Activated naive CD4-positive, alpha-beta T cell treated with anti-CD3 and anti-CD28 coated beads, Interleukin-2, amount 50 U/mL, for 24 hours (primary cell): ENCODE measurements around the gene GRWD1.

Source experiments
- H3K27ac Mint-ChIP-seq: one replicate; pipeline ENCODE4 v1.8.0; 2021; ENCODE audit warnings: mild to moderate bottlenecking, mixed read lengths
- H3K27me3 Mint-ChIP-seq: one replicate; pipeline ENCODE4 v1.8.0; 2021; ENCODE audit warnings: mixed read lengths
- H3K36me3 Mint-ChIP-seq: one replicate; pipeline ENCODE4 v1.8.0; 2021; ENCODE audit warnings: mixed read lengths
- H3K4me1 Mint-ChIP-seq: one replicate; pipeline ENCODE4 v1.8.0; 2021; ENCODE audit warnings: mixed read lengths
- H3K4me3 Mint-ChIP-seq: one replicate; pipeline ENCODE4 v1.8.0; 2021; ENCODE audit warnings: mild to moderate bottlenecking, mixed read lengths
- H3K9me3 Mint-ChIP-seq: one replicate; pipeline ENCODE4 v1.8.0; 2021; ENCODE audit warnings: mixed read lengths

GRWD1 gene

GRCh38 chr19:48444936-48445200 is 915 bp upstream of the GRWD1 start:
- Mint-ChIP-seq H3K4me3 (peak overlapping the region; percentile 95), H3K4me1 (peaks cover 44% of the 10 kb centered on the region), H3K36me3 (peaks cover 15% of the 10 kb centered on the region), H3K27me3 (peaks cover 11% of the 10 kb centered on the region), H3K27ac (peak overlapping the region; percentile 76), H3K9me3 (no peaks in the 10 kb centered on the region)

GRCh38 chr19:48445256-48445605 is 552 bp upstream of the GRWD1 start:
- peak overlapping the region; percentile 95 for H3K4me3 Mint-ChIP-seq
- peaks cover 15% of the 10 kb centered on the region for H3K36me3 Mint-ChIP-seq
- H3K27ac Mint-ChIP-seq = peak overlapping the region; percentile 89
- no peaks in the 10 kb centered on the region for H3K9me3 Mint-ChIP-seq
- H3K27me3 Mint-ChIP-seq = peaks cover 11% of the 10 kb centered on the region
- peaks cover 44% of the 10 kb centered on the region for H3K4me1 Mint-ChIP-seq

- Mint-ChIP-seq H3K36me3 (peaks cover 17% of the 10 kb centered on the region), H3K27ac (no peak overlapping the region), H3K4me3 (peak overlapping the region; percentile 95), H3K4me1 (peaks cover 41% of the 10 kb centered on the region), H3K9me3 (no peaks in the 10 kb centered on the region), H3K27me3 (peaks cover 8% of the 10 kb centered on the region)
Measured at GRCh38 chr19:48446579-48446978, 796 bp downstream of the GRWD1 start.

GRCh38 chr19:48448563-48448962 is 2.8 kb downstream of the GRWD1 start:
- Mint-ChIP-seq H3K27me3 (peaks cover 6% of the 10 kb centered on the region), H3K27ac (peak overlapping the region; percentile 57), H3K36me3 (peaks cover 17% of the 10 kb centered on the region), H3K4me1 (peaks cover 34% of the 10 kb centered on the region), H3K4me3 (peak overlapping the region; percentile 8), H3K9me3 (no peaks in the 10 kb centered on the region)

- Mint-ChIP-seq H3K4me3 (no peak overlapping the region), H3K4me1 (peaks cover 28% of the 10 kb centered on the region), H3K27me3 (no peaks in the 10 kb centered on the region), H3K36me3 (peaks cover 20% of the 10 kb centered on the region), H3K9me3 (no peaks in the 10 kb centered on the region), H3K27ac (no peak overlapping the region)
Measured at GRCh38 chr19:48450441-48450840, 4.7 kb downstream of the GRWD1 start.

- H3K4me1 Mint-ChIP-seq = peaks cover 24% of the 10 kb centered on the region
- H3K9me3 Mint-ChIP-seq = no peaks in the 10 kb centered on the region
- H3K27me3 Mint-ChIP-seq = no peaks in the 10 kb centered on the region
- H3K27ac Mint-ChIP-seq = no peak overlapping the region
- peaks cover 17% of the 10 kb centered on the region for H3K36me3 Mint-ChIP-seq
- no peak overlapping the region for H3K4me3 Mint-ChIP-seq
Measured at GRCh38 chr19:48450863-48451262, 5.1 kb downstream of the GRWD1 start.

- no peaks in the 10 kb centered on the region for H3K27me3 Mint-ChIP-seq
- H3K27ac Mint-ChIP-seq = peak overlapping the region; percentile 77
- peaks cover 23% of the 10 kb centered on the region for H3K4me1 Mint-ChIP-seq
- no peaks in the 10 kb centered on the region for H3K9me3 Mint-ChIP-seq
- H3K36me3 Mint-ChIP-seq = peaks cover 17% of the 10 kb centered on the region
- no peak overlapping the region for H3K4me3 Mint-ChIP-seq
Measured at GRCh38 chr19:48451624-48452023, 5.8 kb downstream of the GRWD1 start.

GRCh38 chr19:48452289-48453190 is 6.8 kb downstream of the GRWD1 start:
- H3K4me3 Mint-ChIP-seq = no peak overlapping the region
- H3K27ac Mint-ChIP-seq = no peak overlapping the region
- peaks cover 15% of the 10 kb centered on the region for H3K36me3 Mint-ChIP-seq
- peaks cover 21% of the 10 kb centered on the region for H3K4me1 Mint-ChIP-seq
- no peaks in the 10 kb centered on the region for H3K27me3 Mint-ChIP-seq
- no peaks in the 10 kb centered on the region for H3K9me3 Mint-ChIP-seq

- H3K27ac Mint-ChIP-seq = no peak overlapping the region
- peaks cover 7% of the 10 kb centered on the region for H3K36me3 Mint-ChIP-seq
- no peaks in the 10 kb centered on the region for H3K9me3 Mint-ChIP-seq
Measured at GRCh38 chr19:48454150-48454730, 8.5 kb downstream of the GRWD1 start.

GRCh38 chr19:48455171-48455907 is 9.6 kb downstream of the GRWD1 start, which contains the start of gene KCNJ14:
Gene KCNJ14, plus strand, starts transcription at chr19:48455574. Its CDS starts 6,151 bp downstream, at chr19:48461725.
- H3K27me3 Mint-ChIP-seq = no peaks in the 10 kb centered on the region
- H3K4me1 Mint-ChIP-seq = peaks cover 11% of the 10 kb centered on the region
- no peaks in the 10 kb centered on the region for H3K9me3 Mint-ChIP-seq
- peaks cover 7% of the 10 kb centered on the region for H3K36me3 Mint-ChIP-seq
- H3K4me3 Mint-ChIP-seq = no peak within 1 kb of the TSS
- H3K27ac Mint-ChIP-seq = no peak within 1 kb of the TSS

More at GRCh38 chr19:48454150-48454730, 8.5 kb downstream of the GRWD1 start:
- Mint-ChIP-seq H3K4me3 (no peak overlapping the region), H3K4me1 (peaks cover 11% of the 10 kb centered on the region), H3K27me3 (no peaks in the 10 kb centered on the region)

- H3K36me3 Mint-ChIP-seq = peaks cover 7% of the 10 kb centered on the region
- peaks cover 11% of the 10 kb centered on the region for H3K4me1 Mint-ChIP-seq
- no peaks in the 10 kb centered on the region for H3K9me3 Mint-ChIP-seq
- no peak overlapping the region for H3K4me3 Mint-ChIP-seq
- no peak overlapping the region for H3K27ac Mint-ChIP-seq
- no peaks in the 10 kb centered on the region for H3K27me3 Mint-ChIP-seq
Measured at GRCh38 chr19:48455908-48456562, 10.3 kb downstream of the GRWD1 start.

- no peak overlapping the region for H3K27ac Mint-ChIP-seq
- peaks cover 4% of the 10 kb centered on the region for H3K36me3 Mint-ChIP-seq
- H3K4me3 Mint-ChIP-seq = no peak overlapping the region
- peaks cover 11% of the 10 kb centered on the region for H3K4me1 Mint-ChIP-seq
- no peaks in the 10 kb centered on the region for H3K27me3 Mint-ChIP-seq
- no peaks in the 10 kb centered on the region for H3K9me3 Mint-ChIP-seq
Measured at GRCh38 chr19:48456864-48457263, 11.1 kb downstream of the GRWD1 start.

GRCh38 chr19:48458016-48458415 is 12.2 kb downstream of the GRWD1 start:
- Mint-ChIP-seq H3K9me3 (no peaks in the 10 kb centered on the region), H3K4me3 (no peak overlapping the region), H3K36me3 (peaks cover 6% of the 10 kb centered on the region), H3K4me1 (peaks cover 11% of the 10 kb centered on the region), H3K27me3 (no peaks in the 10 kb centered on the region), H3K27ac (no peak overlapping the region)

GRCh38 chr19:48461651-48461981 is 15.8 kb downstream of the GRWD1 start:
- Mint-ChIP-seq H3K9me3 (no peaks in the 10 kb centered on the region), H3K27me3 (no peaks in the 10 kb centered on the region), H3K4me3 (no peak overlapping the region), H3K36me3 (peaks cover 3% of the 10 kb centered on the region), H3K4me1 (peaks cover 4% of the 10 kb centered on the region), H3K27ac (no peak overlapping the region)

GRCh38 chr19:48461982-48462655 is 16.3 kb downstream of the GRWD1 start:
- peaks cover 4% of the 10 kb centered on the region for H3K4me1 Mint-ChIP-seq
- no peaks in the 10 kb centered on the region for H3K27me3 Mint-ChIP-seq

More at GRCh38 chr19:48461982-48462655, 16.3 kb downstream of the GRWD1 start:
- H3K36me3 Mint-ChIP-seq = peaks cover 3% of the 10 kb centered on the region
- H3K27ac Mint-ChIP-seq = no peak overlapping the region
- no peak overlapping the region for H3K4me3 Mint-ChIP-seq
- no peaks in the 10 kb centered on the region for H3K9me3 Mint-ChIP-seq
